WTC11 (cell line): ENCODE measurements around the gene IL36B. TPM values are rescaled to one million over a fixed set of nuclear protein-coding genes. Genes with fewer than 3 reads are reported as not detected.

Experiments used
- ATAC-seq: fragments of 200-7000 bp; cut with Tn5 transposase; 2 replicates; pipeline ENCODE4 v1.10.0; 2021; ENCODE audit warnings: mild to moderate bottlenecking, moderate library complexity
- CTCF ChIA-PET: fragments of 300-600 bp; sonication (Branson Sonifier 250); formaldehyde crosslinking; loops from one replicate; lab custom pipeline; 2021; ENCODE audit warnings: antibody characterized with exemption; lab: Charles Lee
- POLR2A ChIA-PET: fragments of 350-600 bp; sonication (Branson Sonifier 250); formaldehyde crosslinking; loops from one replicate; lab custom pipeline; 2021; ENCODE audit warnings: antibody characterized with exemption; lab: Charles Lee
- DNase-seq: peaks from one replicate; pipeline ENCODE4 v3.0.0; 2021; ENCODE audit warnings: low spot score
- H3K27ac Mint-ChIP-seq: 2 replicates; pipeline ENCODE4 v1.8.0; 2021; ENCODE audit warnings: mixed read lengths
- H3K27me3 Mint-ChIP-seq: 2 replicates; pipeline ENCODE4 v1.8.0; 2021; ENCODE audit warnings: low read depth, mild to moderate bottlenecking, moderate library complexity, mixed read lengths
- H3K36me3 Mint-ChIP-seq: 2 replicates; pipeline ENCODE4 v1.8.0; 2021; ENCODE audit warnings: mixed read lengths
- H3K4me1 Mint-ChIP-seq: 2 replicates; pipeline ENCODE4 v1.8.0; 2022; ENCODE audit warnings: mixed read lengths
- H3K4me3 Mint-ChIP-seq: 2 replicates; pipeline ENCODE4 v1.8.0; 2021; ENCODE audit warnings: mild to moderate bottlenecking, moderate library complexity, mixed read lengths
- H3K9me3 Mint-ChIP-seq: 2 replicates; pipeline ENCODE4 v1.8.0; 2021; ENCODE audit warnings: mixed read lengths
- ARID4B ChIP-seq: sonication (generic); formaldehyde crosslinking; IDR thresholded peaks from 2 replicates; pipeline ENCODE4 v1.8.0; 2023; ENCODE audit warnings: missing genetic modification reagents, mild to moderate bottlenecking, borderline replicate concordance
- CREM ChIP-seq: sonication (generic); formaldehyde crosslinking; IDR thresholded peaks from 2 replicates; pipeline ENCODE4 v1.8.1; 2022; ENCODE audit warnings: mild to moderate bottlenecking, missing genetic modification reagents, moderate library complexity
- E2F5 ChIP-seq: sonication (generic); formaldehyde crosslinking; IDR thresholded peaks from 2 replicates; pipeline ENCODE4 v1.8.1; 2022; ENCODE audit warnings: mild to moderate bottlenecking, moderate library complexity, missing genetic modification reagents
- ELF4 ChIP-seq: sonication (generic); formaldehyde crosslinking; IDR thresholded peaks from 2 replicates; pipeline ENCODE4 v1.8.1; 2022; ENCODE audit warnings: low read depth, mild to moderate bottlenecking, moderate library complexity, missing genetic modification reagents
- GABPB1 ChIP-seq: sonication (generic); formaldehyde crosslinking; IDR thresholded peaks from 2 replicates; pipeline ENCODE4 v1.8.1; 2023; ENCODE audit warnings: mild to moderate bottlenecking, missing genetic modification reagents
- HMGA2 ChIP-seq: fragments of 250-450 bp; sonication (Bioruptor Pico); IDR thresholded peaks from 2 replicates; pipeline ENCODE4 v1.4.0; 2021; ENCODE audit warnings: mild to moderate bottlenecking, moderate library complexity
- IRF1 ChIP-seq: sonication (generic); formaldehyde crosslinking; IDR thresholded peaks from 2 replicates; pipeline ENCODE4 v1.8.0; 2023; ENCODE audit warnings: missing genetic modification reagents
- MXD4 ChIP-seq: fragments of 250-450 bp; sonication (Bioruptor Pico); IDR thresholded peaks from 2 replicates; pipeline ENCODE4 v1.8.0; 2021; ENCODE audit warnings: mild to moderate bottlenecking, moderate library complexity, borderline replicate concordance
- MYBL2 ChIP-seq: sonication (generic); formaldehyde crosslinking; IDR thresholded peaks from 2 replicates; pipeline ENCODE4 v1.8.1; 2023; ENCODE audit warnings: mild to moderate bottlenecking, moderate library complexity, missing genetic modification reagents
- NFE2L1 ChIP-seq: sonication (generic); formaldehyde crosslinking; IDR thresholded peaks from 2 replicates; pipeline ENCODE4 v1.8.1; 2023; ENCODE audit warnings: missing genetic modification reagents
- RORB ChIP-seq: fragments of 250-450 bp; sonication (Bioruptor Pico); IDR thresholded peaks from 2 replicates; pipeline ENCODE4 v1.9.0; 2021; ENCODE audit warnings: mild to moderate bottlenecking
- TCF7 ChIP-seq: sonication (generic); formaldehyde crosslinking; IDR thresholded peaks from 2 replicates; pipeline ENCODE4 v1.8.0; 2022; ENCODE audit warnings: mild to moderate bottlenecking, low read depth, missing genetic modification reagents, moderate library complexity
- ZNF219 ChIP-seq: sonication (generic); formaldehyde crosslinking; IDR thresholded peaks from 2 replicates; pipeline ENCODE4 v1.8.0; 2023; ENCODE audit warnings: missing genetic modification reagents, mild to moderate bottlenecking, borderline replicate concordance
- ZNF263 ChIP-seq: sonication (generic); formaldehyde crosslinking; IDR thresholded peaks from 2 replicates; pipeline ENCODE4 v1.8.1; 2022; ENCODE audit warnings: low read depth, mild to moderate bottlenecking, moderate library complexity, missing genetic modification reagents
- ZNF317 ChIP-seq: sonication (generic); formaldehyde crosslinking; IDR thresholded peaks from 2 replicates; pipeline ENCODE4 v1.8.1; 2023; ENCODE audit warnings: low read depth, mild to moderate bottlenecking, moderate library complexity, missing genetic modification reagents, borderline replicate concordance
- ZNF532 ChIP-seq: fragments of 250-450 bp; sonication (Bioruptor Pico); IDR thresholded peaks from 2 replicates; pipeline ENCODE4 v1.9.0; 2021; ENCODE audit warnings: mild to moderate bottlenecking, borderline replicate concordance
- ZNF671 ChIP-seq: fragments of 250-450 bp; sonication (Bioruptor Pico); IDR thresholded peaks from 2 replicates; pipeline ENCODE4 v1.8.0; 2021; ENCODE audit warnings: mild to moderate bottlenecking
- total RNA-seq: library from RNA; stranded (reverse); gene quantifications from 3 replicates; pipeline ENCODE4 v1.2.3, GENCODE V29; 2021
- TF ChIP-seq, protein P1 (sequence below): sonication (generic); formaldehyde crosslinking; IDR thresholded peaks from 2 replicates; pipeline ENCODE4 v1.8.1; 2023; ENCODE audit warnings: mild to moderate bottlenecking, missing genetic modification reagents
- TF ChIP-seq, protein P2 (sequence below): sonication (generic); formaldehyde crosslinking; IDR thresholded peaks from 2 replicates; pipeline ENCODE4 v1.8.1; 2023; ENCODE audit warnings: mild to moderate bottlenecking, missing genetic modification reagents, moderate library complexity
- TF ChIP-seq, protein P3 (sequence below): fragments of 250-450 bp; sonication (Bioruptor Pico); IDR thresholded peaks from 2 replicates; pipeline ENCODE4 v1.9.0; 2021; ENCODE audit warnings: mild to moderate bottlenecking

IL36B gene
- total RNA-seq, 1 experiment from 2014 or later: not detected

GRCh38 chr2:113054066-113054465 lies 1.4 kb upstream of the IL36B start:
- DNase-seq (no peak), ATAC-seq (no peak)
- TF ChIP-seq ZNF219 (CRISPR knock-in tag): no peak
- TF ChIP-seq NFE2L1: no peak
- no peak for TF ChIP-seq TCF7 (CRISPR knock-in tag)
- TF ChIP-seq, protein P1, sequence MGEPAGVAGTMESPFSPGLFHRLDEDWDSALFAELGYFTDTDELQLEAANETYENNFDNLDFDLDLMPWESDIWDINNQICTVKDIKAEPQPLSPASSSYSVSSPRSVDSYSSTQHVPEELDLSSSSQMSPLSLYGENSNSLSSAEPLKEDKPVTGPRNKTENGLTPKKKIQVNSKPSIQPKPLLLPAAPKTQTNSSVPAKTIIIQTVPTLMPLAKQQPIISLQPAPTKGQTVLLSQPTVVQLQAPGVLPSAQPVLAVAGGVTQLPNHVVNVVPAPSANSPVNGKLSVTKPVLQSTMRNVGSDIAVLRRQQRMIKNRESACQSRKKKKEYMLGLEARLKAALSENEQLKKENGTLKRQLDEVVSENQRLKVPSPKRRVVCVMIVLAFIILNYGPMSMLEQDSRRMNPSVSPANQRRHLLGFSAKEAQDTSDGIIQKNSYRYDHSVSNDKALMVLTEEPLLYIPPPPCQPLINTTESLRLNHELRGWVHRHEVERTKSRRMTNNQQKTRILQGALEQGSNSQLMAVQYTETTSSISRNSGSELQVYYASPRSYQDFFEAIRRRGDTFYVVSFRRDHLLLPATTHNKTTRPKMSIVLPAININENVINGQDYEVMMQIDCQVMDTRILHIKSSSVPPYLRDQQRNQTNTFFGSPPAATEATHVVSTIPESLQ (CRISPR knock-in tag): no peak
- no peak for TF ChIP-seq CREM (CRISPR knock-in tag)
- TF ChIP-seq, protein P2, sequence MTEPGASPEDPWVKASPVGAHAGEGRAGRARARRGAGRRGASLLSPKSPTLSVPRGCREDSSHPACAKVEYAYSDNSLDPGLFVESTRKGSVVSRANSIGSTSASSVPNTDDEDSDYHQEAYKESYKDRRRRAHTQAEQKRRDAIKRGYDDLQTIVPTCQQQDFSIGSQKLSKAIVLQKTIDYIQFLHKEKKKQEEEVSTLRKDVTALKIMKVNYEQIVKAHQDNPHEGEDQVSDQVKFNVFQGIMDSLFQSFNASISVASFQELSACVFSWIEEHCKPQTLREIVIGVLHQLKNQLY: no peak
- no peak for TF ChIP-seq GABPB1
- no peak for TF ChIP-seq MYBL2
- TF ChIP-seq IRF1: no peak
- Mint-ChIP-seq H3K4me3 (no peak overlapping the region), H3K9me3 (peaks cover 65% of the 10 kb centered on the region), H3K27ac (no peak overlapping the region), H3K36me3 (peaks cover 36% of the 10 kb centered on the region), H3K4me1 (no peaks in the 10 kb centered on the region), H3K27me3 (peaks cover 58% of the 10 kb centered on the region)
- CTCF ChIA-PET: no interaction called here
- POLR2A ChIA-PET: no interaction called here

GRCh38 chr2:113053666-113054065 lies 999 bp upstream of the IL36B start:
- DNase-seq (no peak), ATAC-seq (no peak)
- no peak overlapping the region for H3K27ac Mint-ChIP-seq
- peaks cover 36% of the 10 kb centered on the region for H3K36me3 Mint-ChIP-seq
- H3K27me3 Mint-ChIP-seq: peaks cover 54% of the 10 kb centered on the region
- no peak overlapping the region for H3K4me3 Mint-ChIP-seq
- ChIA-PET POLR2A (no interaction called here), CTCF (no interaction called here)
- H3K9me3 Mint-ChIP-seq: peaks cover 68% of the 10 kb centered on the region
- H3K4me1 Mint-ChIP-seq: no peaks in the 10 kb centered on the region
- no peak for TF ChIP-seq E2F5 (CRISPR knock-in tag)
- no peak for TF ChIP-seq ZNF532 (CRISPR knock-in tag)
- no peak for TF ChIP-seq TCF7 (CRISPR knock-in tag)
- no peak for TF ChIP-seq ZNF219 (CRISPR knock-in tag)
- TF ChIP-seq ZNF263 (CRISPR knock-in tag): no peak
- TF ChIP-seq ZNF671: no peak
- TF ChIP-seq RORB: no peak
- TF ChIP-seq ZNF317: no peak
- TF ChIP-seq ARID4B (CRISPR knock-in tag): no peak
- TF ChIP-seq MXD4 (CRISPR knock-in tag): no peak
- TF ChIP-seq, protein P3, sequence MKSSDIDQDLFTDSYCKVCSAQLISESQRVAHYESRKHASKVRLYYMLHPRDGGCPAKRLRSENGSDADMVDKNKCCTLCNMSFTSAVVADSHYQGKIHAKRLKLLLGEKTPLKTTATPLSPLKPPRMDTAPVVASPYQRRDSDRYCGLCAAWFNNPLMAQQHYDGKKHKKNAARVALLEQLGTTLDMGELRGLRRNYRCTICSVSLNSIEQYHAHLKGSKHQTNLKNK (CRISPR knock-in tag): no peak
- no peak for TF ChIP-seq IRF1
- TF ChIP-seq ELF4 (CRISPR knock-in tag): no peak
- TF ChIP-seq HMGA2 (CRISPR knock-in tag): no peak
